ENCODE results near the gene HAPLN2.

HAPLN2 gene

DNA sequence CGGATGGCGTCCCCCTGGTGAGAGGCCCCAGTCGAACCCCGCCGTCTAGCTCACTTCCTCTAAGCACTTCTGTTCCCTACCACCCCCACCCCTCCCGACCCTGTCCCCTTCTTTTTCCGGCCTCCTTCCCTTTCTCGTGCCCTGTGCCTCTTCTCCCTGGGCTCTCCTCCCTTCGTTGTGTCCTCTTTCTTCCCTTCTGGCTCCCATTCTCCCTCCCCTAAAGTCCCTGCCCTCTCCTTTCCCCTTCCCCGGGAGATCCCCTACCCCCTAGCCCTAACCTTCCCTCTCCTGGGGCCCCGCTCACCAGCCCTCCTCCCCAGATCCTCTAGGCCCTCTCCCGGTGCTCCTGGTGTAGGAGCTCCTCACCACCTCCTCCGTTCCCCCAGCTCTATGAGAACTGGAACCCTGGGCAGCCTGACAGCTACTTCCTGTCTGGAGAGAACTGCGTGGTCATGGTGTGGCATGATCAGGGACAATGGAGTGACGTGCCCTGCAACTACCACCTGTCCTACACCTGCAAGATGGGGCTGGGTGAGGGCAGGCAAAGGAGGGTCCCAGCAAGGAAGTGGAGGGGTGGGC lies 38.6 kb downstream of the HAPLN2 start:
- peak; percentile 18 for DNase-seq (ENCODE audit: low read depth)
- no peak overlapping the region for H3K4me3 ChIP-seq (ENCODE audit: low read depth, low read length)
- TF ChIP-seq, protein P1, sequence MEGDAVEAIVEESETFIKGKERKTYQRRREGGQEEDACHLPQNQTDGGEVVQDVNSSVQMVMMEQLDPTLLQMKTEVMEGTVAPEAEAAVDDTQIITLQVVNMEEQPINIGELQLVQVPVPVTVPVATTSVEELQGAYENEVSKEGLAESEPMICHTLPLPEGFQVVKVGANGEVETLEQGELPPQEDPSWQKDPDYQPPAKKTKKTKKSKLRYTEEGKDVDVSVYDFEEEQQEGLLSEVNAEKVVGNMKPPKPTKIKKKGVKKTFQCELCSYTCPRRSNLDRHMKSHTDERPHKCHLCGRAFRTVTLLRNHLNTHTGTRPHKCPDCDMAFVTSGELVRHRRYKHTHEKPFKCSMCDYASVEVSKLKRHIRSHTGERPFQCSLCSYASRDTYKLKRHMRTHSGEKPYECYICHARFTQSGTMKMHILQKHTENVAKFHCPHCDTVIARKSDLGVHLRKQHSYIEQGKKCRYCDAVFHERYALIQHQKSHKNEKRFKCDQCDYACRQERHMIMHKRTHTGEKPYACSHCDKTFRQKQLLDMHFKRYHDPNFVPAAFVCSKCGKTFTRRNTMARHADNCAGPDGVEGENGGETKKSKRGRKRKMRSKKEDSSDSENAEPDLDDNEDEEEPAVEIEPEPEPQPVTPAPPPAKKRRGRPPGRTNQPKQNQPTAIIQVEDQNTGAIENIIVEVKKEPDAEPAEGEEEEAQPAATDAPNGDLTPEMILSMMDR (IDR thresholded peaks at IDR 0.05; ENCODE audit: insufficient read depth, low read depth, low read length, missing control alignments): no peak

DNA sequence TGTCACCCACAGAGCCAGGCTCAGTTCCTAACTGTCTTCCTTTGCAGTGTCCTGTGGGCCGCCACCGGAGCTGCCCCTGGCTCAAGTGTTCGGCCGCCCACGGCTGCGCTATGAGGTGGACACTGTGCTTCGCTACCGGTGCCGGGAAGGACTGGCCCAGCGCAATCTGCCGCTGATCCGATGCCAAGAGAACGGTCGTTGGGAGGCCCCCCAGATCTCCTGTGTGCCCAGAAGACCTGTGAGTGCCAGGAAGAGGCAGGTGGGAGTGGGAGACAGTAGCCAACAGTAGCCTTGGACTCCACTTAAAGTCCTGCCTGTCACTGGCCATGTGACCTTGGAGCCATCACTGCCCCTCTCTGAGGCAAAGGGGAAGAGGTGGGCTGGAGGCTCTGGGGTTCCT lies 39.3 kb downstream of the HAPLN2 start:
- TF ChIP-seq, protein P1 (IDR thresholded peaks at IDR 0.05; ENCODE audit: insufficient read depth, low read depth, low read length, missing control alignments): no peak
- DNase-seq (ENCODE audit: low read depth): no peak
- H3K4me3 ChIP-seq (ENCODE audit: low read depth, low read length): no peak overlapping the region; the same call in 1 of the 2 replicates

DNA sequence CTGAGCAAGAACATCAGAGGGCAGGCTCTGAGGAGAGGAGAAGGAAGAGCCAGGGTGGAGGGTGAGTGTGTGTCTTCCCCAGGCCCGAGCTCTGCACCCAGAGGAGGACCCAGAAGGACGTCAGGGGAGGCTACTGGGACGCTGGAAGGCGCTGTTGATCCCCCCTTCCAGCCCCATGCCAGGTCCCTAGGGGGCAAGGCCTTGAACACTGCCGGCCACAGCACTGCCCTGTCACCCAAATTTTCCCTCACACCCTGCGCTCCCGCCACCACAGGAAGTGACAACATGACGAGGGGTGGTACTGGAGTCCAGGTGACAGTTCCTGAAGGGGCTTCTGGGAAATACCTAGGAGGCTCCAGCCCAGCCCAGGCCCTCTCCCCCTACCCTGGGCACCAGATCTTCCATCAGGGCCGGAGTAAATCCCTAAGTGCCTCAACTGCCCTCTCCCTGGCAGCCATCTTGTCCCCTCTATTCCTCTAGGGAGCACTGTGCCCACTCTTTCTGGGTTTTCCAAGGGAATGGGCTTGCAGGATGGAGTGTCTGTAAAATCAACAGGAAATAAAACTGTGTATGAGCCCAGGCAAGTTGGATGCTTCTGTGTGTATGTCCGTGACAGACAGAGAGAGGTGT lies 39.8 kb downstream of the HAPLN2 start:
- peak overlapping the region; percentile 57 for H3K4me3 ChIP-seq (ENCODE audit: low read depth, low read length)
- TF ChIP-seq, protein P1 (IDR thresholded peaks at IDR 0.05; ENCODE audit: insufficient read depth, low read depth, low read length, missing control alignments): no peak
- peak; percentile 46 for DNase-seq (ENCODE audit: low read depth)

DNA sequence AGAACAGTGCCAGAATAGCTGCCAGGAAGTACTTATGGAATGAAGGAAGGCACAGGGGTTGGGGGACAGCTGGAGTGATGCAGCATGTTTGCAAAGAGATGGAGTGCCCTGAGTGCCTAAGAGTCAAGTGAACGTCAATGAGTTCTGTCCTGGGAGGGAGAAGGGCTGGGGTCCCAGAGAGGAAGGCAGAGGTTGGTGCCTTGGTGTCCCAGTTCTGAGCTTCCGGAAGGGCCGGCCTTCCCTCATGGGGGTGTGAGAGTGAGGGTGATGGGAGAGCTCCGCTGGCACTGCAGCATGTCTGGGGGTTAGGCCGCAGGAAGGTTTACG lies 40.4 kb downstream of the HAPLN2 start:
- TF ChIP-seq, protein P1 (IDR thresholded peaks at IDR 0.05; ENCODE audit: insufficient read depth, low read depth, low read length, missing control alignments): no peak
- H3K4me3 ChIP-seq (ENCODE audit: low read depth, low read length): peak overlapping the region; percentile 57
- DNase-seq (ENCODE audit: low read depth): no peak

DNA sequence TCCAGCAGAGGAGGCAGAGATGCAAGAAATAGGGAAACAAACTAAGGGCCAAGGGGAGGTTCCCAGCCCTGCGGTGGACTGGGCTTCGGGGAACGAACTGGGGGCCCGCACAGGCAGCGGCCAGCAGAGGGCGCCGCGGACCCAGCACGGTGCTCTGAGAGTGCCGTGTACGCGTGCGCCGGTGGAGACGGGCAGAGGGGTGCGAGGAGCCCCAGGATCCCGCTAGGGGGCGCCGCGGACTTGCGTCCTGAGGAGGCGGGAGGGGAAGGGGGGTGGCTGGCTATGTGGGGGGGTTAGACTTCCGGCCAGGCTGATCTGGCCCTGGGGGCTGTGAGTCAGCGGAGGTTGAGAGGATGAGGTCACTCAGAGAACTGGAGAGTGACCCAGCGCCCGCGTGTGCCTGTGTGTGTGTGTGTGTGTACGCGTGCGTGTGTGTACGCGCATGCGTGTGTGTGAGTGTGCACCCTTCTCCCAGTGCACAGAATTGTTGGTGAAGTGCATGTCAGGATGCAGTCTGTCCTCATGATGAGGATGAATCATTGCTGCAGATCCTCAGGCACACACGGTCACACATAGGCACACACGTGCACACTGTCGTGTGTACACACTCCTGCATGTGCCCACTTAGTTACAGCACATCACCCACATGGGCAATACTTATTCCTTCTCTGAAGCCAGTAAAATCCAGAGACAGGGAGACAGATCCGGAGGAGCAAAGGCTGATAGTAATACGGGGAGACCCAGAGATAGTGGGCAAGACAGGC lies 41.0 kb downstream of the HAPLN2 start:
- DNase-seq (ENCODE audit: low read depth): peak; percentile 98
- TF ChIP-seq, protein P1 (IDR thresholded peaks at IDR 0.05; ENCODE audit: insufficient read depth, low read depth, low read length, missing control alignments): peak; percentile 100
- H3K4me3 ChIP-seq (ENCODE audit: low read depth, low read length): peak overlapping the region; percentile 76

DNA sequence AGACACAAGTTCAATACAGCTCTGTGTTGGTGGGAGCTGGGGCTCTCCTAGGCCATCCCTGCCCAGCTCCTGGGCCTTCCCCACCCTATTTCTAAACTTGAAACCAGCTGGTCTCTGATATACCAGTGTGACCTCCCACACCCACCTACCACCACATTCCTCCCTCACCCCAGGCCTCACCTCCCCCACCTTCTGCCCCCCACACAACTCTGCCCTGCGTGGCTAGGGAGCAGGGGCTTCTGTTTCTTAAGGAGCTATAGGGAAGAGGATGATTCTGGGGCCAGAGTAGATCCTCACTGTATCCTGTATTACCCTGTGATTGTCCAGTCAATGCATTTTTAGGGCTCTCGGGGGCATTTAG lies 41.5 kb downstream of the HAPLN2 start:
- H3K4me3 ChIP-seq (ENCODE audit: low read depth, low read length): peak overlapping the region; percentile 76
- no peak for DNase-seq (ENCODE audit: low read depth)
- TF ChIP-seq, protein P1 (IDR thresholded peaks at IDR 0.05; ENCODE audit: insufficient read depth, low read depth, low read length, missing control alignments): no peak
